ENCODE results near the gene ROR2.

ROR2 gene

DNA sequence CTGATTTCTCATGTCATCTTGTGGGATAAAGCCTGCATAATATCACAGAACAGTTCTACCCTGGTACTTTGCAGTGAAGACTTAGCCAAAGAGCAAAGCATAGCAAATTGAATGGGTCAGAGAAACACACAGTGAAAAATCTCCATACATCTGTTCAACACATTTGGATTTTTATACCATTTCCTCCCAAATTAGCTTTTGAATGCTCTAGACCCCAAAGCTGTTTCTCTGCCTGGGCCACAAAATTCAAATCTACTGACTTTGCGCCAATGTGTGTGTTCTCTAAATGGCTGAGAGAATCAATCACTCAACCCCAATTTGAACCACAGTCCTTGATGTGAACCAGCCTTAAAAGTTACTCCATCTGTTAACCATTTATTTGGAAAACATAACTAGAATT lies 289.5 kb downstream of the ROR2 start:
- ChIA-PET POLR2A (no interaction called here), CTCF (interaction anchor here (0.6 kb wide), 1 partner anchor 66 kb away, joined by 5 read pairs; no protein-coding TSS in a partner anchor)
- no peak for DNase-seq (ENCODE audit: extremely low spot score)
- TF ChIP-seq LEF1 (IDR thresholded peaks at IDR 0.05; ENCODE audit: borderline replicate concordance) (no peak), TARDBP (IDR thresholded peaks at IDR 0.05) (no peak), SP1 (IDR thresholded peaks at IDR 0.05) (no peak), ARNT (IDR thresholded peaks at IDR 0.05) (no peak), NFRKB (IDR thresholded peaks at IDR 0.05) (no peak), FOXM1 (IDR thresholded peaks at IDR 0.05; ENCODE audit: borderline replicate concordance) (no peak), HDGF (IDR thresholded peaks at IDR 0.05; ENCODE audit: borderline replicate concordance) (no peak), L3MBTL2 (conservative IDR thresholded peaks at IDR 0.05) (no peak), ZNF384 (IDR thresholded peaks at IDR 0.05) (no peak), PKNOX1 (IDR thresholded peaks at IDR 0.05) (no peak), SUZ12 (IDR thresholded peaks at IDR 0.05) (no peak), CTBP1 (IDR thresholded peaks at IDR 0.05; ENCODE audit: borderline replicate concordance) (no peak), ELF4 (IDR thresholded peaks at IDR 0.05) (no peak), BHLHE40 (IDR thresholded peaks at IDR 0.05; ENCODE audit: borderline replicate concordance) (no peak)

DNA sequence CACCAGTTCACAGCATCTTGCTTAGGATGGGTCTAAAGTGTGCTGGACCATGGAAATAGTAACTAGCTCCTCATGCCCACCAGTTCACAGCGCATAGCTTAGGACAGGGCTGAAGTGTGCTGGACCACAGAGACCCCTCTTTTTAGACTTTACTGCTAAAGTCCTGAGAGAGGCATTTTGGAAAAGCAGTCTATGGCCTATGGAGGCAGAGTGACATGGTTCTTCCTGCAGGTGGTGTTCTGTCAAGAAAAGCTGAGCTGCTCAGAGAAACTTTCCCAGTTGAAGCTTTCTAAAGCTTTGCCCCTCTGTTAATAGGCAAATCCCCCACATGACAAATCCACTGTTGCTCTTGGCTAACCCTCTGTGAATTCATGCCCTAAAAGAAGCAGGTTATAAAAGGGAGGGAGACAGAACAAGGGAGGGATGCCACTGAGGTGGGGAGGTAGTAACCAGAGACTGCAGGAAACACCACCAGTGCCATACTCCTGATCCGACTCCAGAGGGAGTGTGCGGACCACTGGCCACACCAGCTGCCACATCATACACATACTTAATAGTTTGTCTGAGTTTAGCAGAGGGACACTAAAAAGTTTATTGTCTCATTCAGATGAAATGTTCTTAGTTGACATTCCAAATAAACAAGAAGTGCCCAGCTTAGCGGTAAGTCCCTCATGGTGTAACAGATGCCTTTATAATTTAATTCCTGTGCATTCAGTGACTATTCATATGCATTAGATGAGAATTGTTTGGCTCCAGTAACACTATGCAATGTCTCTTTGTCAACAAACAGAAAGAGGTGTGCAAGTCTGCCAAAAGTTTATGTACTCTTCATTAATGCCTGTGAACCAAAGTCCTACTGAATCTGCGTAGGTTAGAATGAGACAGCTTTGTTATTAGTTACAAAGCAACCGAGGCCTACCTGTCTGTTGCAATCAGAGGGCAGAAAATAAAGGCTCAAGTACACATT lies 290.2 kb downstream of the ROR2 start:
- TF ChIP-seq FOXM1 (IDR thresholded peaks at IDR 0.05; ENCODE audit: borderline replicate concordance) (no peak), ELF4 (IDR thresholded peaks at IDR 0.05) (no peak), ZNF384 (IDR thresholded peaks at IDR 0.05) (no peak), HDGF (IDR thresholded peaks at IDR 0.05; ENCODE audit: borderline replicate concordance) (no peak), PKNOX1 (IDR thresholded peaks at IDR 0.05) (no peak)
- CTCF ChIA-PET, result interaction anchor here (0.6 to 1.0 kb wide), 4 partner anchors 8 to 67 kb away, joined by 3 to 5 read pairs (median 4); no protein-coding TSS in a partner anchor
- DNase-seq (ENCODE audit: extremely low spot score), result peak; percentile 71
- POLR2A ChIA-PET, result no interaction called here

DNA sequence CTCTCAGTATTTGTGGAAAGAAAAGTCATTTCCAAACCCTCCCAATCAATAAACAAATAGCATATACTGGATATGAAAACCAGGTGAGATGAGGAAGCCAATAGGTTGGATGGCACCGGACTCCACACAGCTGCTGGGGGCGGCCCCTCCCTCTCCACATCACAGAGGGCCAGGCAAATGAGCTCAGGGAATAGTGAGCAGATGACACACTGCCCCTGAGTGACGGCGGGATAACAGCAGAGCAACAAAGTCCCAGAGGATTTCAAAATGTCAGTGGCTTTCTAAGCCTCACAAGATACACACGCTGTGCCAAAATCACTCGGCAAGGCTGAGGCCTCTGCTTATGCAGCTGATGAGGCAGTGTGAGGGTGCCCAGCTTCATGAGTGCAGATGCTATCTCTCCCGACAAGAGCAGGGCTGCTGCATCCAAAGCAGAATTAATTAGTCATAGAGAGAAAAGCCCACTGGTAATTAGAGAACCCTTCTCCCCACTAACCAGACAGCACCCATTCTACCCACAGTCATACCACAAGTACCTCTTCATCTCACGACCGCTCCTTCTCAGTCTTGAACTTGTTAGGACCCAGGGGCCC lies 291.4 kb downstream of the ROR2 start:
- DNase-seq (ENCODE audit: extremely low spot score), result no peak
- CTCF ChIA-PET, result interaction anchor here (0.8 to 1.0 kb wide), 2 partner anchors 9 to 11 kb away, joined by 3 read pairs; no protein-coding TSS in a partner anchor
- POLR2A ChIA-PET, result no interaction called here
- TF ChIP-seq LEF1 (IDR thresholded peaks at IDR 0.05; ENCODE audit: borderline replicate concordance), result no peak
- no peak for TF ChIP-seq ELF4 (IDR thresholded peaks at IDR 0.05)
- TF ChIP-seq ZNF384 (IDR thresholded peaks at IDR 0.05), result no peak
- TF ChIP-seq SP1 (IDR thresholded peaks at IDR 0.05), result no peak
- TF ChIP-seq FOXA1 (IDR thresholded peaks at IDR 0.05), result no peak
- TF ChIP-seq TARDBP (IDR thresholded peaks at IDR 0.05), result no peak
- TF ChIP-seq SUZ12 (IDR thresholded peaks at IDR 0.05), result no peak
- no peak for TF ChIP-seq L3MBTL2 (conservative IDR thresholded peaks at IDR 0.05)
- no peak for TF ChIP-seq PKNOX1 (IDR thresholded peaks at IDR 0.05)
- TF ChIP-seq FOXK2 (IDR thresholded peaks at IDR 0.05), result no peak

GRCh38 chr9:91657501-91657900 lies 292.5 kb downstream of the ROR2 start:
- ChIA-PET POLR2A (no interaction called here), CTCF (no interaction called here)
- TF ChIP-seq BHLHE40 (IDR thresholded peaks at IDR 0.05; ENCODE audit: borderline replicate concordance) (no peak), TARDBP (IDR thresholded peaks at IDR 0.05) (no peak), FOXK2 (IDR thresholded peaks at IDR 0.05) (no peak)
- no peak for DNase-seq (ENCODE audit: extremely low spot score)

- POLR2A ChIA-PET, result no interaction called here
- no peak for DNase-seq (ENCODE audit: extremely low spot score)
- no peak for TF ChIP-seq FOXM1 (IDR thresholded peaks at IDR 0.05; ENCODE audit: borderline replicate concordance)
- TF ChIP-seq SUZ12 (IDR thresholded peaks at IDR 0.05), result no peak
- TF ChIP-seq SP1 (IDR thresholded peaks at IDR 0.05), result no peak
- CTCF ChIA-PET, result interaction anchor here (0.7 kb wide), 1 partner anchor 622 kb away, joined by 7 read pairs; no protein-coding TSS in a partner anchor
Measured at GRCh38 chr9:91655658-91656057, 294.4 kb downstream of the ROR2 start.

DNA sequence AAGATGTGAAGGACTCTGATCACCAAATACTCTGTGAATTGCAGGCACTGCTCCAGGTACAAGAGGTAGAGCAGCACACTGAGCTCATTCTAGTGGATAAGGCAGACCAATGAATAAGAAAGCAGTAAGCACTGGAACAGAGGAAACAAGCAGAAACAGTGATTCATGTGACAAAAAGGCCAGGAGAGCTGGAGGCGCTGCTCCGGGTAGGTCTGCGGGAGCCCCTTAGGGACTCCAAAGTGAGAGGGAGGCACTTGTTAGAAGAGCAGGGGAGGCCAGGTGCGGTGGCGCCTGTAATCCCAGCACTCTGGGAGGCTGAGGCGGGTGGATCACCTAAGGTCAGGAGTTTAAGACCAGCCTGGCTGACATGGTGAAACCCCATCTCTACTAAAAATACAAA lies 294.8 kb downstream of the ROR2 start:
- DNase-seq (ENCODE audit: extremely low spot score), result no peak
- ChIA-PET POLR2A (no interaction called here), CTCF (no interaction called here)
- TF ChIP-seq FOXA1 (IDR thresholded peaks at IDR 0.05) (no peak), FOXK2 (IDR thresholded peaks at IDR 0.05) (no peak), HDGF (IDR thresholded peaks at IDR 0.05; ENCODE audit: borderline replicate concordance) (no peak), SP1 (IDR thresholded peaks at IDR 0.05) (no peak), ELF4 (IDR thresholded peaks at IDR 0.05) (no peak), TARDBP (IDR thresholded peaks at IDR 0.05) (no peak), PKNOX1 (IDR thresholded peaks at IDR 0.05) (no peak)

Data from HEK293T (cell line).